ENCODE results near the gene SHMT2. TPM values are rescaled to one million over a fixed set of nuclear protein-coding genes. Genes with fewer than 3 reads are reported as not detected.

The SHMT2 gene
- total and polyA plus RNA-seq, 7 donors = 24.6 to 100 (median 30.0) TPM

GRCh38 chr12:57216921-57217879, 12.3 kb upstream of the SHMT2 start:
- Histone ChIP-seq H3K4me1 (peaks cover 0 to 42% (median 28%) of the 10 kb centered on the region in 4 donors), H3K4me3 (peak overlapping the region in 3 of 4 donors; percentile 22 to 48 (median 45)), H3K27ac (no peak overlapping the region), H3K9me3 (no peaks in the 10 kb centered on the region), H3K36me3 (peaks cover 0 to 7% (median 2%) of the 10 kb centered on the region in 4 donors), H3K27me3 (peaks cover 61 to 87% (median 75%) of the 10 kb centered on the region in 3 donors)
- TF ChIP-seq EP300 (IDR thresholded peaks at IDR 0.05) (no peak), POLR2AphosphoS5 (IDR thresholded peaks at IDR 0.05) (no peak), POLR2A (IDR thresholded peaks at IDR 0.05) (no peak), CTCF (IDR thresholded peaks at IDR 0.05) (no peak)
- WGBS, 2 donors = 1 to 3% methylated on average over 63 of the region's 63 CpGs
- intact Hi-C loops (cut with DNase I) = no loop called here
- no peak for DNase-seq

GRCh38 chr12:57218030-57218853, 11.3 kb upstream of the SHMT2 start:
- peaks cover 71 to 97% (median 86%) of the 10 kb centered on the region in 3 donors for H3K27me3 ChIP-seq
- H3K9me3 ChIP-seq = no peaks in the 10 kb centered on the region
- DNase-seq = no peak
- H3K4me3 ChIP-seq = no peak overlapping the region
- peaks cover 0 to 42% (median 28%) of the 10 kb centered on the region in 4 donors for H3K4me1 ChIP-seq
- no peak overlapping the region for H3K27ac ChIP-seq
- no peak for TF ChIP-seq CTCF (IDR thresholded peaks at IDR 0.05)
- TF ChIP-seq POLR2A (IDR thresholded peaks at IDR 0.05) = no peak
- no peak for TF ChIP-seq POLR2AphosphoS5 (IDR thresholded peaks at IDR 0.05)
- TF ChIP-seq EP300 (IDR thresholded peaks at IDR 0.05) = no peak
- WGBS, 2 donors = 30 to 61% methylated on average over 5 of the region's 5 CpGs
- intact Hi-C loops (cut with DNase I) = no loop called here
- no peaks in the 10 kb centered on the region for H3K36me3 ChIP-seq

- peaks cover 82 to 100% (median 97%) of the 10 kb centered on the region in 3 donors for H3K27me3 ChIP-seq
- 38 to 51% methylated on average over 14 of the region's 14 CpGs for WGBS, 2 donors
These were observed 10.1 kb upstream of the SHMT2 start for GRCh38 chr12:57219205-57219992.

More at GRCh38 chr12:57219205-57219992, 10.1 kb upstream of the SHMT2 start:
- TF ChIP-seq POLR2A (IDR thresholded peaks at IDR 0.05) = no peak
- no peak for TF ChIP-seq POLR2AphosphoS5 (IDR thresholded peaks at IDR 0.05)
- TF ChIP-seq CTCF (IDR thresholded peaks at IDR 0.05) = no peak
- TF ChIP-seq EP300 (IDR thresholded peaks at IDR 0.05) = no peak
- peaks cover 0 to 33% (median 20%) of the 10 kb centered on the region in 4 donors for H3K4me1 ChIP-seq
- H3K27ac ChIP-seq = no peak overlapping the region
- H3K36me3 ChIP-seq = no peaks in the 10 kb centered on the region
- H3K9me3 ChIP-seq = no peaks in the 10 kb centered on the region
- intact Hi-C loops (cut with DNase I) = no loop called here
- no peak overlapping the region for H3K4me3 ChIP-seq
- DNase-seq = no peak
